Lower leg skin (tissue), 4 donors: Measurements from ENCODE around the gene ZIC4. TPM values are rescaled to one million over a fixed set of nuclear protein-coding genes. Genes with fewer than 3 reads are reported as not detected.

Source experiments
- DNase-seq, 2 donors: peaks; one replicate each; pipeline ENCODE4 v3.0.0-alpha.2; 2019; ENCODE audit warnings: low spot score in 2 of 2
- H3K4me3 ChIP-seq: fragments of 200-600 bp; sonication (generic); 2 replicates; pipeline ENCODE4 v1.5.1; 2017; ENCODE audit warnings: mild to moderate bottlenecking, low read depth; ENCODE audit not compliant: poor library complexity, severe bottlenecking
- POLR2A ChIP-seq, 2 donors: fragments of 450-650 bp; IDR thresholded peaks; one replicate each; pipeline ENCODE4 v1.6.1; 2016 to 2017; ENCODE audit warnings: antibody characterized with exemption in 2 of 2, mild to moderate bottlenecking in 1 of 2, moderate library complexity in 1 of 2
- WGBS, 2 donors: methylation state at CpG; one replicate each; pipeline ENCODE4 v1.1.5; 2018; 5-methylcytosine and 5-hydroxymethylcytosine counted together
- intact Hi-C: fragments of 100-400 bp; cut with DNase I; formaldehyde crosslinking; loops from one replicate; pipeline ENCODE4 v1.15.0; 2023; ENCODE audit warnings: low total_unique reads
- total RNA-seq, 4 donors: library from RNA; depleted of rRNA; stranded (reverse); fragments of >200 nt; gene quantifications; one replicate each; pipeline ENCODE4 v1.1.0, GENCODE V29; 2016
- TF ChIP-seq, protein P1 (sequence below), 3 donors: fragments of 450-650 bp; IDR thresholded peaks; one replicate each; pipeline ENCODE4 v1.5.1; 2016; ENCODE audit warnings: antibody characterized with exemption in 3 of 3, mild to moderate bottlenecking in 3 of 3, moderate library complexity in 2 of 3

The ZIC4 gene
- total RNA-seq, 4 donors from 2014 or later, result 0.10 TPM; not detected in 2

DNA sequence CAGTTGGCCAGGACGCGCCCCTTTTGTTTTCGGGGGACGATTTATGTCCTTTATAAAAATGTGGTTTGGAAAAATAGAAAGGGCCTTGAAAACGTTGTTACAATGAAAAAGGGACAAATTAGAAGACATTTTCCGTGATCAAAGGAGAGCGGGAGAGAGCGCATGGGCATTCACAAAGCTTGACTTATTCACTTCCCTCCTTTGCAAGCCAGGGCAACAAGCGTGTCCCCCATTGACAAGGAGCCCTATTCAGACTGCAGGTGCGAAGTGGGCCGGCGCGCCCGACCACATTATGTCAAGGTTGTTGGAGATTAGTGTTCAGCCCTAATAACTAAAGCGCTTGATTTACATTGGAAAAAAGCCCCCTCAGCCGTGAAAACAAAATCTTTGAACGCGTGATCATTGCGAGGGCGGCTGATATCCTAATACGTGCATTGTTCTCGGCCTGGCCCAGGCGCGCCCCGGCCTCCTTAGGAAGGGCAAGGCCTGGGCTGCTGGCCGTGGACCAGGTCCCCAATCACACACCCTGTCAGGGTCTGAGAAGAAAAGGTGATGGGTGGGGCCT, 25.9 kb downstream of the ZIC4 start:
- H3K4me3 ChIP-seq, result no peak overlapping the region
- DNase-seq, result no peak
- no peak for TF ChIP-seq POLR2A (IDR thresholded peaks at IDR 0.05)
- TF ChIP-seq, protein P1, sequence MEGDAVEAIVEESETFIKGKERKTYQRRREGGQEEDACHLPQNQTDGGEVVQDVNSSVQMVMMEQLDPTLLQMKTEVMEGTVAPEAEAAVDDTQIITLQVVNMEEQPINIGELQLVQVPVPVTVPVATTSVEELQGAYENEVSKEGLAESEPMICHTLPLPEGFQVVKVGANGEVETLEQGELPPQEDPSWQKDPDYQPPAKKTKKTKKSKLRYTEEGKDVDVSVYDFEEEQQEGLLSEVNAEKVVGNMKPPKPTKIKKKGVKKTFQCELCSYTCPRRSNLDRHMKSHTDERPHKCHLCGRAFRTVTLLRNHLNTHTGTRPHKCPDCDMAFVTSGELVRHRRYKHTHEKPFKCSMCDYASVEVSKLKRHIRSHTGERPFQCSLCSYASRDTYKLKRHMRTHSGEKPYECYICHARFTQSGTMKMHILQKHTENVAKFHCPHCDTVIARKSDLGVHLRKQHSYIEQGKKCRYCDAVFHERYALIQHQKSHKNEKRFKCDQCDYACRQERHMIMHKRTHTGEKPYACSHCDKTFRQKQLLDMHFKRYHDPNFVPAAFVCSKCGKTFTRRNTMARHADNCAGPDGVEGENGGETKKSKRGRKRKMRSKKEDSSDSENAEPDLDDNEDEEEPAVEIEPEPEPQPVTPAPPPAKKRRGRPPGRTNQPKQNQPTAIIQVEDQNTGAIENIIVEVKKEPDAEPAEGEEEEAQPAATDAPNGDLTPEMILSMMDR (IDR thresholded peaks at IDR 0.05), result no peak
- intact Hi-C loops, result no loop called here
- WGBS, 2 donors, result 31 to 44% methylated on average over 26 of the region's 26 CpGs

DNA sequence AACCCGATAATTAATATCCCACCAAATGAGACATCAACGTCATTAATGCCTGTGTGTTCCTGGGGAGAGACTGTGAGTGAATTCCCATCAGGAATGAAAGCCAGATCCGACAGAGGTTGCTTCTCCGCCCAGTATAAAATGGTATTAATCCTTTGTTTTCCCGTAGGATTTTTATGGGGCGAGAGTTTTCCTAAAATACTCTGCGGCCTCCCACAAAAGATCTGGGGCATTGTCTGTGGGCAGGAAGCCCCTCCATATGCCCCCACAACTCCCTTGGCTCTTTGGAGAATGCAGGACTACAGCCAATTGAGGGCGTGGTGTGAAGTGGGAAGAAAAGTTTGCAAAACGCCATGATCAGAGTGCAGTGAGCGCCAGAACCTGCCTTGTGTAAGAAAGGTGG, 26.7 kb downstream of the ZIC4 start:
- TF ChIP-seq POLR2A (IDR thresholded peaks at IDR 0.05), result no peak
- TF ChIP-seq, protein P1 (IDR thresholded peaks at IDR 0.05), result no peak
- 21 to 25% methylated on average over 10 of the region's 10 CpGs for WGBS, 2 donors

DNA sequence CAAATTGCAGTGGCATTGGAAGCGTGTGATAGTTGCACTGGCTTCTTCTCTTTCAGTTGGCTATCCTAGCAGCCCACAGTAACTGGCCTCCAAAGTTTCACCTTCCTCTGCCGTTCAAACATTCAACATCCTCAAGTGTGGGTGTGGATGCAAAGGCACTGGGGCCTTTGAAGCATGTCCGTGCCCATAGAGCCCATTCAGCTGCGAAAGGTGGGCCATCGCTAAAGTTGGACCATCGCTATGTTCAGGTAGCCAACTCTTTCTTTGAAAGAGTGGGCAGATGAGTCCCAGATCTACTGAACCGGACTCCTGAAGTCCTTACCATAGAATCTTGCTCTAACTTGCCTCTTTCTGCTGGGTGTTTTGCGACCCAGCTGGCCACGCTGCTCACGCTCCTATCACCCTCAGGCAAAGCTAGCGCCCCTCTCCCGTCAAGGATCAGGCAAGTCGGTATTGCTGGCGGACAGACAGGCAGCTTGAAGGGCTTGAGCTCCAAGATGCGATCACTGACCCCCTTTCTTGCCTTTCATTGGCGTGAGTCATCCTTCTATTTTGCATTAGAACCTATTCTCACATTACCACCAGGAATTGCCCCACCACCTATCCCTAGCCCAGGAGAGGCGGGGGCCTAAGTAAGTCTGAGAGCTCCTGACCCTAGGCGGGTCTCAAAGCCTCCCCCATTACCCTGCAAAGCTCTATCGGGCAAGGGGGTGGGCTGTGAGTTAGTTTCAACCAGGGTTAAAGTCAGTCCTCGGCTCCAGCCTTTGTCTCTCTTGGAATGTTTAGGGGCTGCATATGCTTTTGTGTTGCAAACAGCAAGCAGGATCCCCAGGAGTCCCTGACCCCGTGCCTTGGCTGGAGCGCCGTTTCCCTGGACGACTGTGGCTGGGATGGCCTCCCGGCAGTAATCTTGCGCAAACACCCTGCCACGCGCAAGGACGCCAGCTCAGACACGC, 28.7 kb downstream of the ZIC4 start:
- intact Hi-C loops, result no loop called here
- no peak for DNase-seq
- 18 to 24% methylated on average over 29 to 30 of the region's 30 CpGs for WGBS, 2 donors
- TF ChIP-seq POLR2A (IDR thresholded peaks at IDR 0.05), result no peak
- TF ChIP-seq, protein P1 (IDR thresholded peaks at IDR 0.05), result no peak
- no peak overlapping the region for H3K4me3 ChIP-seq

More for the DNA sequence above, 26.7 kb downstream of the ZIC4 start:
- H3K4me3 ChIP-seq, result no peak overlapping the region
- no peak for DNase-seq
- intact Hi-C loops, result no loop called here

DNA sequence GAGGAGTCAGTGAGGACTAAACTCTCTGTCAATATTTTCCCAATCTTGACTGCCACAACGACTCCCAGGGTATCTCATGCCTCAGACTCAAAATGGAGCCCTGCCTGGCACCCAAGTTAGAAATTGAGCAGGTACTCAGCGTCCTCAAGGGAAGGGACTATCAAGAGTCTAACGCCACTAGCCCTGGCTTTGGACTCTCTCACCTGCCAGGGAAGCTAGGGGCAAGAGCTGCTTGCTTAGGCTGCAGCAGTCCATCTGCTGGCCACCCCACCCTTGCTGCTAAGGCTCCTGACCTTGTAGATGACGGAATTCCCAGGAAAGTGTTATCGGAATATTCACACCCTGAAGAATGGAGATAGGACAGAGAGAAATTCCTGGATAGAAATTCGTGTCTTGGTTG, 33.0 kb downstream of the ZIC4 start:
- intact Hi-C loops, result no loop called here
- TF ChIP-seq, protein P1 (IDR thresholded peaks at IDR 0.05), result no peak
- no peak for TF ChIP-seq POLR2A (IDR thresholded peaks at IDR 0.05)
- no peak for DNase-seq
- H3K4me3 ChIP-seq, result no peak overlapping the region
- WGBS, 2 donors, result 5 to 20% methylated on average over 6 of the region's 6 CpGs

DNA sequence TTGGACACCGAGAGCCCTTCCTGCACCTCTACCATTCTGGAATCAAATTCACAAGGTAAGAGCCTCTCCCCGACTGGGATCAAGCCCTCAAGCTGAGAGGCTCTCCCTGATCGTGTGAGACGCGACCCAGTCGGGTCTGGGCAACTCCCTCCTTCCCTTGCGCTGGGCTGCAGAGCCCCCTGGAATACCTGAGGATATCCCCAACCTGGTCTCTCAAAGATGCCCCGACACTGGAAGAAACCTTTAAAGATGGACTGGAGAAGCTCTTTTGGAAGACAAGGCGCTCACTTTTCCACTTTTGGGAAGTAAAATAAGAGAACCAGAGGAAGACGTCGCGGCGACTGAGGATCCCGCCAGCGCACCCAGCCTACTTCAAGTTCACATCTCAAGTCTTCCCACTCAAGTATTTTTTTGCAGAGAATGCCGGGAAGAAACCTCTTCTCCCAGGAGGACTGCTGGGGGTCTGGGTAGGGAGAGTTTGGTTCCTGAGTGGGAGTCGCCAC, 33.8 kb downstream of the ZIC4 start:
- no peak for TF ChIP-seq POLR2A (IDR thresholded peaks at IDR 0.05)
- TF ChIP-seq, protein P1 (IDR thresholded peaks at IDR 0.05), result no peak
- DNase-seq, result no peak
- intact Hi-C loops, result no loop called here
- no peak overlapping the region for H3K4me3 ChIP-seq
- WGBS, 2 donors, result 9 to 12% methylated on average over 17 of the region's 17 CpGs
